ENCODE data around the gene RPSA.

DNA sequence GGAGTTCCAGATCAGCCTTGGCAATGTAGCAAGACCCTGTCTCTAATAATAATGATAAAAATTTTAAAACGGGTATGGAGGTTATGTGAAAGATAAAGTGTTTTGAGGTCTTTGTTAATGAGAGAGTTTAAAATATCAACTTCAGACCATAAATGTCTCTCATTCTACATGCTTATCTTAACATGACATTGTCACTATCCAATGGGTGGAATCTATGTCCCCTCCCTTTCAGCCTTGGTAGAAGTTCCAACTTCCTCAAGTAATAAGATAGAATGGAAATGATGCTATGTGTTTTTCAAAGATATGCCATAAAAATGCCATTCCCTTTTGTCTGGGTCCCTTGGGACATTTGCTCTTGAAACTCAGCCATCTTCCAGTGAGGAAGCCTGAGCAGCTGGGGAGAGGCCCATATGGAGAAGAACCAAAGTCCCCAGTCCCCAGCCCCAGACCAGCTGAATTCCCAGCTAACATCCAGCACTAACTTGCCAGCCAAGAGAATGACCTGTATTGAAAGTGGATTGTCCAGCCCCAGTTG, 17.0 kb downstream of the RPSA start:
- TF ChIP-seq POLR2AphosphoS5 (IDR thresholded peaks at IDR 0.05; ENCODE audit: borderline replicate concordance, low read depth, low read length) (no peak), EZH2 (IDR thresholded peaks at IDR 0.05) (no peak), FOXP2 (optimal IDR thresholded peaks at IDR 0.05; ENCODE audit: control extremely low read depth, extremely low read length, insufficient read depth) (no peak)

Data from SK-N-MC (cell line).